Glutamatergic neuron (in vitro differentiated cells): Measurements from ENCODE around the gene KIF6. TPM values are rescaled to one million over a fixed set of nuclear protein-coding genes. Genes with fewer than 3 reads are reported as not detected.

Source experiments
- DNase-seq: peaks from one replicate; pipeline ENCODE4 v3.0.0; 2022
- H3K27ac Mint-ChIP-seq: one replicate; pipeline ENCODE4 v1.8.0; 2020; ENCODE audit warnings: mild to moderate bottlenecking, mixed read lengths, inconsistent platforms; ENCODE audit not compliant: unreplicated experiment
- H3K27me3 Mint-ChIP-seq: one replicate; pipeline ENCODE4 v1.8.0; 2020; ENCODE audit warnings: mild to moderate bottlenecking, moderate library complexity, mixed read lengths, inconsistent platforms; ENCODE audit not compliant: unreplicated experiment
- H3K36me3 Mint-ChIP-seq: one replicate; pipeline ENCODE4 v1.8.0; 2020; ENCODE audit warnings: mild to moderate bottlenecking, mixed read lengths, inconsistent platforms; ENCODE audit not compliant: unreplicated experiment
- H3K4me1 Mint-ChIP-seq: one replicate; pipeline ENCODE4 v1.8.0; 2020; ENCODE audit warnings: mild to moderate bottlenecking, low read depth, mixed read lengths, inconsistent platforms; ENCODE audit not compliant: unreplicated experiment
- H3K4me3 Mint-ChIP-seq: one replicate; pipeline ENCODE4 v1.8.0; 2020; ENCODE audit warnings: mild to moderate bottlenecking, mixed read lengths, inconsistent platforms; ENCODE audit not compliant: unreplicated experiment
- H3K9me3 Mint-ChIP-seq: one replicate; pipeline ENCODE4 v1.8.0; 2020; ENCODE audit warnings: mild to moderate bottlenecking, moderate library complexity, mixed read lengths, inconsistent platforms; ENCODE audit not compliant: unreplicated experiment
- total RNA-seq: library from RNA; stranded (reverse); fragmentation: NEBNext Ultra II Directional; extraction: Animal tissue kit (Norgen Biotek cat#: 25700); gene quantifications from one replicate; pipeline ENCODE4 v1.2.1, GENCODE V29; 2021; ENCODE audit not compliant: unreplicated experiment
- TF ChIP-seq, protein P1 (sequence below): fragments of 200-600 bp; sonication (generic); IDR thresholded peaks from one replicate; pipeline ENCODE4 v1.5.0; 2021; ENCODE audit not compliant: partially characterized antibody, unreplicated experiment

KIF6 gene
- total RNA-seq, 1 donor from 2014 or later, result 1.1 TPM

DNA sequence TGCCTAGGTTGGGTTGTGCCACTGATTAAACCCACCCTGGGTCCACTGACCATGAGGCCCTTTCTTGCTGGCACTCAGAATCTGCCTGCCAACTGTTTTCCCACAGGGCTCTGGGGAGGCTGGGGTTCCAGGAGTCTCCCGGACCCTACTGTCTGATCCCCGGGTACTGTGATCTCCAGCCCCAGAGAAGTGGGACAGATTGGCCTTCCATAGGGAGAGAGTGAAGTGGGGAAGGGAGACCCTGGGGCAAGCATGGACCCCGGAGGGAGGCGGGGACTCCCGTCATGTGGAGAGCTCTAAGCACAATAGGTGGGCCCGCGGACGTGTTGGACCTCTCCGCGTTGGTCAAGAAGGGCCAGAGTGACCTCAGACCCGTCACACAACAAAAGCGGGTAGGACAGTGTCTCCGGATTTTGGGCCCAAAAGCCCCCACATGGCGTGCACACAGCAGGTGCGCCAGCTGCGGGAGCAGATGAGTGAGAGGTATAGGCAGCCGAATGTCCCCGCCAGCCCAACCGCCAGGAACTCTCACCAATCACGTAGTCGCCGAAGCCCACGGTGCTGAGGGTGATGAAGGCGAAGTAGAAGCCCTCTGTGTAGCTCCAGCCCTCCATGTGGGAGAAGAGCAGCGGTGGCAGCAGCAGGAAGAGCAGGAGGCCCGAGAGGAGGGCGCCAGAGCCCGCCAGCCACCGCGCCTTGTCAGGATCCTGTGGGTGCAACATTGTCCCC lies 421.6 kb downstream of the KIF6 start:
- H3K4me3 Mint-ChIP-seq, result no peak overlapping the region
- H3K9me3 Mint-ChIP-seq, result peaks cover 4% of the 10 kb centered on the region
- TF ChIP-seq, protein P1, sequence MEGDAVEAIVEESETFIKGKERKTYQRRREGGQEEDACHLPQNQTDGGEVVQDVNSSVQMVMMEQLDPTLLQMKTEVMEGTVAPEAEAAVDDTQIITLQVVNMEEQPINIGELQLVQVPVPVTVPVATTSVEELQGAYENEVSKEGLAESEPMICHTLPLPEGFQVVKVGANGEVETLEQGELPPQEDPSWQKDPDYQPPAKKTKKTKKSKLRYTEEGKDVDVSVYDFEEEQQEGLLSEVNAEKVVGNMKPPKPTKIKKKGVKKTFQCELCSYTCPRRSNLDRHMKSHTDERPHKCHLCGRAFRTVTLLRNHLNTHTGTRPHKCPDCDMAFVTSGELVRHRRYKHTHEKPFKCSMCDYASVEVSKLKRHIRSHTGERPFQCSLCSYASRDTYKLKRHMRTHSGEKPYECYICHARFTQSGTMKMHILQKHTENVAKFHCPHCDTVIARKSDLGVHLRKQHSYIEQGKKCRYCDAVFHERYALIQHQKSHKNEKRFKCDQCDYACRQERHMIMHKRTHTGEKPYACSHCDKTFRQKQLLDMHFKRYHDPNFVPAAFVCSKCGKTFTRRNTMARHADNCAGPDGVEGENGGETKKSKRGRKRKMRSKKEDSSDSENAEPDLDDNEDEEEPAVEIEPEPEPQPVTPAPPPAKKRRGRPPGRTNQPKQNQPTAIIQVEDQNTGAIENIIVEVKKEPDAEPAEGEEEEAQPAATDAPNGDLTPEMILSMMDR, result peak; percentile 49
- no peaks in the 10 kb centered on the region for H3K4me1 Mint-ChIP-seq
- DNase-seq, result no peak
- no peak overlapping the region for H3K27ac Mint-ChIP-seq
- H3K27me3 Mint-ChIP-seq, result peaks cover 9% of the 10 kb centered on the region
- H3K36me3 Mint-ChIP-seq, result peaks cover 4% of the 10 kb centered on the region

DNA sequence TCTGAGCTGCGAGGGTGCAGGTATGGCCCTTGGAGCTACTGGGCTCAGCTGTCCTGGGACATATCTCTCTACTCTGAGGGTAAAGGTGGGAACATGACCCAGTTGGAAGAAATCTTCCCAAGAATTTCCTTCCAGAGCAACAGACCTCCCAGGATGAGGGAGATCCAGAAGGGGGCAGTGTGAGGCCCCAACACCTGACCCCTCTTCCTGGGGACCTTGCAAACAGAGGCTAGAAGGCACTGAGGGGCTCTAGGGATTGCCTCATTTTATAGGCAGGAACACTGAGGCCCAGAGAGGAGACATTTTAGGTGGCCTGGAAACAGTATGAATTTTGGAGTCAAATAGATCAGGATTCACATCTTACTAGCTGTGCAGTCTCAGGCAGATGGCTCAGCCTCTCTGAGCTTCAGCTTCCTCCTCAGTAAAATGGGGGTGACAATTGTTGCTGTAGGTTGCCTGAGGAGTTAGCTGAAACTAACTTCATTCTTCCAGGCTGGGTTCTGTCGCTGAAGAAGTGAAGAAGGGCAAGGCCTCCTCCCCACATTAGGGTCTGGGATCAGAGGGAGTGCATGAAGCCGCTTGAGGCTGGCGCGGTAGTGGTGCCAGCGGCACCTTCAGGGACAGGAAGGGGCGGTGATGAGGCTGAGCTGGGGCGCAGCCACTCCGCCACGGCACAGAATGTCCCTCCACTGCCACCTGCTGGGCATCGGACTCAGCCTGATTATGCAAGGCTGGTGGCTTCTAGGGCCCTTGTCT lies 422.4 kb downstream of the KIF6 start:
- no peak overlapping the region for H3K4me3 Mint-ChIP-seq
- no peak overlapping the region for H3K27ac Mint-ChIP-seq
- H3K27me3 Mint-ChIP-seq, result peaks cover 9% of the 10 kb centered on the region
- peak; percentile 91 for DNase-seq
- peaks cover 4% of the 10 kb centered on the region for H3K36me3 Mint-ChIP-seq
- H3K9me3 Mint-ChIP-seq, result peaks cover 4% of the 10 kb centered on the region
- no peaks in the 10 kb centered on the region for H3K4me1 Mint-ChIP-seq
- TF ChIP-seq, protein P1, result peak; percentile 81

DNA sequence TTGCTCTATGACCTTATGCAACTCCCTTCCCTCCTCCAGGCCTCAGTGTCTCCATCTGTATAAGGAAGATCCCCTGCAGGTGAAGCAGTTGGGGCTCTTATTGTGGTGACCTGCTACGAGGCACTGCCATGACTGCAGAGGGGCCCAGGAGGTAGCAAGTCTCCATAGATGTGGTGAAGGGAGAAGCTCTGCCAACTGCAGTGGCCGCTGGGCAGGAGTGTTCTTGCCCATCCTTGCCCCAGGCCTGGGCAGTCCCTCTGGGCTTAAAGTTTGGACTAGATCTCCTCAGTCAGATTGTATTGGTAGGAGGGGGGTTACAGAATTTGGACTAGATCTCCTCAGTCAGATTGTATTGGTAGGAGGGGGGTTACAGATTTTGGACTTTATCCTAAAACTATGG lies 423.2 kb downstream of the KIF6 start:
- H3K36me3 Mint-ChIP-seq, result peaks cover 4% of the 10 kb centered on the region
- DNase-seq, result no peak
- H3K27me3 Mint-ChIP-seq, result peaks cover 7% of the 10 kb centered on the region
- TF ChIP-seq, protein P1, result no peak
- H3K4me3 Mint-ChIP-seq, result no peak overlapping the region
- H3K9me3 Mint-ChIP-seq, result peaks cover 4% of the 10 kb centered on the region
- peaks cover 2% of the 10 kb centered on the region for H3K4me1 Mint-ChIP-seq
- H3K27ac Mint-ChIP-seq, result no peak overlapping the region

- DNase-seq, result peak; percentile 52
- H3K27ac Mint-ChIP-seq, result no peak overlapping the region
- peaks cover 7% of the 10 kb centered on the region for H3K27me3 Mint-ChIP-seq
- H3K36me3 Mint-ChIP-seq, result peaks cover 4% of the 10 kb centered on the region
- no peak overlapping the region for H3K4me3 Mint-ChIP-seq
- H3K4me1 Mint-ChIP-seq, result peaks cover 4% of the 10 kb centered on the region
- TF ChIP-seq, protein P1, result peak; percentile 46
- H3K9me3 Mint-ChIP-seq, result peaks cover 4% of the 10 kb centered on the region
Measured at GRCh38 chr6:39301606-39302005, 423.6 kb downstream of the KIF6 start.

GRCh38 chr6:39300739-39301138 lies 424.5 kb downstream of the KIF6 start:
- Mint-ChIP-seq H3K27ac (no peak overlapping the region), H3K4me1 (peaks cover 4% of the 10 kb centered on the region), H3K4me3 (no peak overlapping the region), H3K27me3 (peaks cover 6% of the 10 kb centered on the region), H3K36me3 (peaks cover 4% of the 10 kb centered on the region), H3K9me3 (peaks cover 3% of the 10 kb centered on the region)
- no peak for DNase-seq
- TF ChIP-seq, protein P1, result no peak
